Peyer's patch (tissue), 4 donors: ENCODE measurements around the gene NUP153. TPM values are rescaled to one million over a fixed set of nuclear protein-coding genes. Genes with fewer than 3 reads are reported as not detected.

Experiments used
- DNase-seq, 3 donors: peaks; one replicate each; pipeline ENCODE4 v3.0.0-alpha.2; 2017 to 2019
- H3K27ac ChIP-seq, 4 donors: fragments of 200-600 bp; sonication (generic); one replicate each; pipeline ENCODE4 v1.5.1; 2016 to 2019
- H3K27me3 ChIP-seq, 2 donors: fragments of 200-600 bp; sonication (generic); one replicate each; pipeline ENCODE4 v1.5.1; 2019
- H3K36me3 ChIP-seq, 3 donors: fragments of 200-600 bp; sonication (generic); one replicate each; pipeline ENCODE4 v1.5.1; 2016 to 2019
- H3K4me1 ChIP-seq, 4 donors: fragments of 200-600 bp; sonication (generic); one replicate each; pipeline ENCODE4 v1.5.1; 2016 to 2019
- H3K4me3 ChIP-seq, 4 donors: fragments of 200-600 bp; sonication (generic); 1 replicate in 3 of 4; 2 replicates in 1 of 4; pipeline ENCODE4 v1.5.1; 2016 to 2019; ENCODE audit warnings: mild to moderate bottlenecking in 1 of 4
- H3K9me3 ChIP-seq, 4 donors: fragments of 200-600 bp; sonication (generic); one replicate each; pipeline ENCODE4 v1.5.1; 2016 to 2019; ENCODE audit warnings: mild to moderate bottlenecking in 1 of 4
- CTCF ChIP-seq, 6 experiments: fragments of 450-650 bp in 4 of 6; fragments of 200-600 bp in 2 of 6; sonication (generic) in 1 of 6; IDR thresholded peaks; one replicate each; pipeline ENCODE4 v1.5.1; 2017 to 2019; ENCODE audit warnings: antibody characterized with exemption in 6 of 6, mild to moderate bottlenecking in 3 of 6, moderate library complexity in 1 of 6
- POLR2A ChIP-seq, 2 donors: fragments of 450-650 bp; IDR thresholded peaks; one replicate each; pipeline ENCODE4 v1.5.1; 2017; ENCODE audit warnings: antibody characterized with exemption in 2 of 2, mild to moderate bottlenecking in 2 of 2, moderate library complexity in 2 of 2
- small RNA-seq, 2 donors: library from RNA; depleted of rRNA; stranded (forward); fragments of <200 nt; gene quantifications; one replicate each; pipeline ENCODE3, GENCODE V24; 2016
- total RNA-seq, 4 donors: library from RNA; depleted of rRNA; stranded (reverse); fragments of >200 nt; gene quantifications; one replicate each; pipeline ENCODE4 v1.1.0, GENCODE V29; 2016

The NUP153 gene
- total RNA-seq, 4 donors from 2014 or later: 21.5 to 47.0 (median 26.8) TPM

DNA sequence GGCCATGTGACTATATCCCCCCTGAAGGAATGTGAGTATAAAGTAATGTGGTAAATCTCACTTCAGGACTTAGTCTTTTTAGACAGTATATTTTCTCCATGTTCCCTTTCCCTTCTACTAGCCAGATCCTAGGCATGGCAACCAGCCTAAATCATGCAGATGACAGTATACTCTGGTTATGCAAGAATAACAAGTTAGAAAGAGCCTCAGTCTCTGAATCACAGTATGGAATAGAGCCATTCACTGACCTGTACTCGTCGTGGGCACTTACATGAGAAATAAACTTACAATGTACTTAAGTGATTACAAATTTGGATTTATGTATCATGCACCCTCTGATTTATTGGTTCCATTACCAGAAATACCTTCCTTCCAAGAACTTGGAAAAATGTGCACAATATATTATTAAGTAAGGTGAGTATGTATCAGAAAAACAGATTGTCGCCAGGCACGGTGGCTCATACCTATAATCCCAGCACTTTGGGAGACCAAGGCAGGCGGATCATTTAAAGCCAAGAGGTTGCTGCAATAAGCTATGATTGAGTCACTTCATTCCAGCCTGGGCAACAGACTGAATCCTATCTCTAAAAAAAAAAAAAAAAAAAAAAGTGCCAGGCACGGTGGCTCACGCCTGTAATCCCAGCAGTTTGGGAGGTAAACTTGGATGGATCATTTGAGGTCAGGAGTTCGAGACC lies 131.7 kb downstream of the NUP153 start:
- Histone ChIP-seq H3K27ac (no peak overlapping the region), H3K36me3 (no peaks in the 10 kb centered on the region), H3K4me1 (no peaks in the 10 kb centered on the region), H3K9me3 (no peaks in the 10 kb centered on the region), H3K4me3 (no peak overlapping the region), H3K27me3 (no peaks in the 10 kb centered on the region)
- no peak for TF ChIP-seq CTCF (IDR thresholded peaks at IDR 0.05)
- TF ChIP-seq POLR2A (IDR thresholded peaks at IDR 0.05): no peak
- no peak for DNase-seq

DNA sequence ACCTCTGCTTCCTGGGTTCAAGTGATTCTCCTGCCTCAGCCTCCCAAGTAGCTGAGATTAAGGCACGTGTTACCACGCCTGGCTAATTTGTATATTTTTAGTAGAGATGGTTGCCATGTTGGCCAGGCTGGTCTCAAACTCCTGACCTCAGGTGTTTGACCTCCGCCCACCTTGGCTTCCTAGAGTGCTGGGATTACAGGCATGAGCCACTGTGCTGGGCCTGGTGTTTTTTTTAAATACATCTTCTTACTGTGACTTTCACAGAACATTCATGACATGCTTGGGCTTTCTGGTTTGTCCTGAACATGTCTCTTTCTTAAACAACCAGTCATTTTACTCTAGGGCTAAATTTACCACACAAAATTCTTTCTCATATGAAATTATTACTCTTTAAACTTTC lies 141.3 kb downstream of the NUP153 start:
- H3K9me3 ChIP-seq: peaks cover 0 to 3% (median 1%) of the 10 kb centered on the region in 4 donors
- no peaks in the 10 kb centered on the region for H3K36me3 ChIP-seq
- no peak for DNase-seq
- TF ChIP-seq CTCF (IDR thresholded peaks at IDR 0.05) (no peak), POLR2A (IDR thresholded peaks at IDR 0.05) (no peak)
- H3K27me3 ChIP-seq: no peaks in the 10 kb centered on the region
- no peak overlapping the region for H3K27ac ChIP-seq
- H3K4me3 ChIP-seq: no peak overlapping the region
- H3K4me1 ChIP-seq: no peaks in the 10 kb centered on the region

Small RNA genes lying within 50 kb of the gene (small RNA-seq; reads per million reads assigned to genes)
- gene RF00019 (0 reads per million in 2 donors), gene RNA5SP204 (1.7 to 7.3 reads per million in 2 donors), gene RNU6-190P (0 reads per million in 2 donors), gene SUMO2P13 (0 reads per million in 2 donors)

Other genes with a start within 250 kb of the NUP153 start
- 10 to 100 TPM in 3 of 4 donors, 1 to 10 TPM in 1; 8.3 to 47.1 (median 30.4) TPM for gene FAM8A1, start 106.6 kb downstream of the NUP153 start, total RNA-seq